HCT116 (cell line): Measurements from ENCODE around the gene C11orf52.

ENCODE experiments used
- EZH2 ChIP-seq: fragments of 200-600 bp; sonication (generic); IDR thresholded peaks from 2 replicates; pipeline ENCODE4 v1.6.1; 2017; ENCODE audit warnings: antibody characterized with exemption, mixed run types
- FOSL1 ChIP-seq: IDR thresholded peaks from 2 replicates; pipeline ENCODE4 v1.6.1; 2012; ENCODE audit warnings: low read depth
- POLR2AphosphoS5 ChIP-seq: IDR thresholded peaks from 2 replicates; pipeline ENCODE4 v1.6.1; 2011; ENCODE audit warnings: mild to moderate bottlenecking, low read depth, low read length, moderate library complexity
- TF ChIP-seq, protein P1 (sequence below), 3 experiments: fragments of 200-600 bp in 1 of 3; sonication (generic) in 1 of 3; IDR thresholded peaks in 2 of 3; conservative IDR thresholded peaks in 1 of 3; 2 replicates each; pipeline ENCODE4 v1.5.1; 2012 to 2017; ENCODE audit warnings: low read depth in 2 of 3, low read length in 2 of 3, antibody characterized with exemption in 1 of 3, borderline replicate concordance in 1 of 3, control low read depth in 1 of 3, mild to moderate bottlenecking in 1 of 3, mixed read lengths in 1 of 3, mixed run types in 1 of 3, moderate library complexity in 1 of 3; ENCODE audit not compliant: insufficient read depth in 1 of 3

- TF ChIP-seq, protein P1, sequence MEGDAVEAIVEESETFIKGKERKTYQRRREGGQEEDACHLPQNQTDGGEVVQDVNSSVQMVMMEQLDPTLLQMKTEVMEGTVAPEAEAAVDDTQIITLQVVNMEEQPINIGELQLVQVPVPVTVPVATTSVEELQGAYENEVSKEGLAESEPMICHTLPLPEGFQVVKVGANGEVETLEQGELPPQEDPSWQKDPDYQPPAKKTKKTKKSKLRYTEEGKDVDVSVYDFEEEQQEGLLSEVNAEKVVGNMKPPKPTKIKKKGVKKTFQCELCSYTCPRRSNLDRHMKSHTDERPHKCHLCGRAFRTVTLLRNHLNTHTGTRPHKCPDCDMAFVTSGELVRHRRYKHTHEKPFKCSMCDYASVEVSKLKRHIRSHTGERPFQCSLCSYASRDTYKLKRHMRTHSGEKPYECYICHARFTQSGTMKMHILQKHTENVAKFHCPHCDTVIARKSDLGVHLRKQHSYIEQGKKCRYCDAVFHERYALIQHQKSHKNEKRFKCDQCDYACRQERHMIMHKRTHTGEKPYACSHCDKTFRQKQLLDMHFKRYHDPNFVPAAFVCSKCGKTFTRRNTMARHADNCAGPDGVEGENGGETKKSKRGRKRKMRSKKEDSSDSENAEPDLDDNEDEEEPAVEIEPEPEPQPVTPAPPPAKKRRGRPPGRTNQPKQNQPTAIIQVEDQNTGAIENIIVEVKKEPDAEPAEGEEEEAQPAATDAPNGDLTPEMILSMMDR (IDR thresholded peaks at IDR 0.05 in 2 of 3, conservative IDR thresholded peaks at IDR 0.05 in 1 of 3; ENCODE audit: borderline replicate concordance in 1 of 3, insufficient read depth in 1 of 3, low read depth in 2 of 3, low read length in 2 of 3), result no peak
- TF ChIP-seq POLR2AphosphoS5 (no peak), EZH2 (no peak), FOSL1 (no peak)
These were observed 32.7 kb upstream of the C11orf52 start for GRCh38 chr11:111886032-111886431.
